ENCODE results near the gene BAG3. TPM values are rescaled to one million over a fixed set of nuclear protein-coding genes. Genes with fewer than 3 reads are reported as not detected.

The BAG3 gene
- total RNA-seq, 2 experiments from 2014 or later = 1.9 to 2.6 TPM

DNA sequence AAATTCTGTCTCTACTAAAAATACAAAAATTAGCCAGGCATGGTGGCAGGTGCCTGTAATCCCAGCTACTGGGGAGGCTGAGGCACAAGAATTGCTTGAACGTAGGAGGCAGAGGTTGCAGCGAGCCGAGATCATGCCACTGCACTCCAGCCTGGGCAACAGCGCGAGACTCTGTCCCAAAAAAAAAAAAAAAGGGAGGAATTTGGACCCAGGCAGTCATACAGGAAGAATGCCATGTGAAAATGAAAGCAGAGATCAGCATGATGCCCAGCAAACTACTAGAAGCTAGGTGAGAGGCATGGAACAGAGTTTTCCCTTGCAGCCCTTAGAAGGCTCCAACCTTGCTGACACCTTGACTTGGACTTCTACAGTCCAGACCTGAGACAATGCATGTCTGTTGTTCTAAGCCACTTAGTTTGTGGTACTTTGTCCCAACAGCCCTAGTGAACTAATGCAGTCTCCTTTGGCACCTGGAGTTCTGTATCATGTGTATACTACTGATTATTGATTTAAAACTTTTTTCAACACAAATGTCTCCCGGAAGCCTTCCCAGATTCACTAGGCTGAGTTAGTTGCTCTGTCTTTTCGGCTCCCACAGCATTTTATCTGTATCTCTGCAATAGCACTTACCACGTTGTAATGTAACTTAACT is 10.2 kb upstream of the BAG3 start:
- H3K36me3 ChIP-seq (ENCODE audit: insufficient read depth, low read length) = no peaks in the 10 kb centered on the region
- H3K4me3 ChIP-seq (ENCODE audit: low read depth, low read length, poor library complexity, severe bottlenecking) = no peak overlapping the region
- no peaks in the 10 kb centered on the region for H3K4me1 ChIP-seq (ENCODE audit: insufficient read depth, low read length, poor library complexity, severe bottlenecking)
- peaks cover 5% of the 10 kb centered on the region; the same call in 1 of the 2 replicates for H3K9me3 ChIP-seq (ENCODE audit: low read length)
- no peak overlapping the region for H3K4me2 ChIP-seq (ENCODE audit: low read length)
- no peak overlapping the region for H3K27ac ChIP-seq (ENCODE audit: low read depth, low read length, poor library complexity, severe bottlenecking)
- H3K79me2 ChIP-seq (ENCODE audit: insufficient read depth, low read depth, low read length) = no peaks in the 10 kb centered on the region
- H2AFZ ChIP-seq (ENCODE audit: low read length) = no peak overlapping the region
- TF ChIP-seq EZH2phosphoT487 (IDR thresholded peaks at IDR 0.05; ENCODE audit: borderline replicate concordance, low read depth, low read length) = no peak
- TF ChIP-seq, protein P1, sequence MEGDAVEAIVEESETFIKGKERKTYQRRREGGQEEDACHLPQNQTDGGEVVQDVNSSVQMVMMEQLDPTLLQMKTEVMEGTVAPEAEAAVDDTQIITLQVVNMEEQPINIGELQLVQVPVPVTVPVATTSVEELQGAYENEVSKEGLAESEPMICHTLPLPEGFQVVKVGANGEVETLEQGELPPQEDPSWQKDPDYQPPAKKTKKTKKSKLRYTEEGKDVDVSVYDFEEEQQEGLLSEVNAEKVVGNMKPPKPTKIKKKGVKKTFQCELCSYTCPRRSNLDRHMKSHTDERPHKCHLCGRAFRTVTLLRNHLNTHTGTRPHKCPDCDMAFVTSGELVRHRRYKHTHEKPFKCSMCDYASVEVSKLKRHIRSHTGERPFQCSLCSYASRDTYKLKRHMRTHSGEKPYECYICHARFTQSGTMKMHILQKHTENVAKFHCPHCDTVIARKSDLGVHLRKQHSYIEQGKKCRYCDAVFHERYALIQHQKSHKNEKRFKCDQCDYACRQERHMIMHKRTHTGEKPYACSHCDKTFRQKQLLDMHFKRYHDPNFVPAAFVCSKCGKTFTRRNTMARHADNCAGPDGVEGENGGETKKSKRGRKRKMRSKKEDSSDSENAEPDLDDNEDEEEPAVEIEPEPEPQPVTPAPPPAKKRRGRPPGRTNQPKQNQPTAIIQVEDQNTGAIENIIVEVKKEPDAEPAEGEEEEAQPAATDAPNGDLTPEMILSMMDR (conservative IDR thresholded peaks at IDR 0.05; ENCODE audit: low read length) = no peak
- no peaks in the 10 kb centered on the region for H3K9me2 ChIP-seq (ENCODE audit: insufficient read depth, low read length)
- CTCF ChIA-PET (ENCODE audit: unreplicated experiment) = no interaction called here
- POLR2A ChIA-PET = no interaction called here
- intact Hi-C loops (cut with micrococcal nuclease; ENCODE audit: unreplicated experiment) = no loop called here
- H4K20me1 ChIP-seq (ENCODE audit: insufficient read depth, low read length) = no peaks in the 10 kb centered on the region
- DNase-seq (ENCODE audit: low spot score) = no peak
- no TSS peak for BruUV-seq (replicated peaks)

DNA sequence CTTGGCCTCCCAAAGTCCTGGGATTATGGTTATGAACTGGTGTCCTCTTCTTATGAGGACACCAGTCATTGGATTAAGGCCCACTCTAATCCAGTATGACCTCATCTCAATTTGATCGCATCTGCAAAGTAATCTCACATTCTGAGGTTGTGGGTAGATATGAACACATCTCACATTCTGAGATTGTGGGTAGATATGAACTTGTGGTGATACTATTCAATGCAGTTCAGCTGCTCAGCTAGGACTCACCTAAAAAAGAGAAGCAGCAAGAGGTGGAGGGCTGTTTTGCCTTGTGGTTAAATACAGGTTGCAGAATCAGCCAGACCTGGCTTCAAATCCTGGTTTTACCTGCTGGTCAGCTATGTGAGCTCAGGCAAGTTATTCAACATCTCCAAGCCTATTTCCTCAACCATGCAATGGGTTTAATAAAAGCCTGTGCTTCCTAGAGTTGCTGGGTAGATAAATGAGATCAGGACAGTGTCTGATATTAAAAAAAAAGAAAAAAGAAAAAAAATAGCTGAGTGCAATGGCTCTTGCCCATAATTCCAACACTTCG is 8.5 kb upstream of the BAG3 start:
- H3K27ac ChIP-seq (ENCODE audit: low read depth, low read length, poor library complexity, severe bottlenecking) = no peak overlapping the region
- H2AFZ ChIP-seq (ENCODE audit: low read length) = no peak overlapping the region
- H4K20me1 ChIP-seq (ENCODE audit: insufficient read depth, low read length) = no peaks in the 10 kb centered on the region
- H3K4me2 ChIP-seq (ENCODE audit: low read length) = no peak overlapping the region
- no peak for DNase-seq (ENCODE audit: low spot score)
- no peaks in the 10 kb centered on the region for H3K9me2 ChIP-seq (ENCODE audit: insufficient read depth, low read length)
- intact Hi-C loops (cut with micrococcal nuclease; ENCODE audit: unreplicated experiment) = no loop called here
- no peak overlapping the region for H3K4me3 ChIP-seq (ENCODE audit: low read depth, low read length, poor library complexity, severe bottlenecking)
- H3K4me1 ChIP-seq (ENCODE audit: insufficient read depth, low read length, poor library complexity, severe bottlenecking) = no peaks in the 10 kb centered on the region
- ChIA-PET CTCF (ENCODE audit: unreplicated experiment) (no interaction called here), POLR2A (no interaction called here)
- H3K79me2 ChIP-seq (ENCODE audit: insufficient read depth, low read depth, low read length) = no peaks in the 10 kb centered on the region
- peaks cover 5% of the 10 kb centered on the region; the same call in 1 of the 2 replicates for H3K9me3 ChIP-seq (ENCODE audit: low read length)
- no peak for TF ChIP-seq EZH2phosphoT487 (IDR thresholded peaks at IDR 0.05; ENCODE audit: borderline replicate concordance, low read depth, low read length)
- TF ChIP-seq, protein P1 (conservative IDR thresholded peaks at IDR 0.05; ENCODE audit: low read length) = no peak
- BruUV-seq (replicated peaks) = no TSS peak
- H3K36me3 ChIP-seq (ENCODE audit: insufficient read depth, low read length) = no peaks in the 10 kb centered on the region
